ENCODE data around the gene RECQL5. TPM values are rescaled to one million over a fixed set of nuclear protein-coding genes. Genes with fewer than 3 reads are reported as not detected.

RECQL5 gene
- total and polyA plus RNA-seq, 7 experiments from 2014 or later, result 12.4 to 76.5 (median 43.5) TPM

GRCh38 chr17:75703591-75703990 lies 36.6 kb upstream of the RECQL5 start:
- Mint-ChIP-seq H3K9me3 (no peaks in the 10 kb centered on the region), H3K27me3 (no peaks in the 10 kb centered on the region), H3K27ac (no peak overlapping the region), H3K4me3 (no peak overlapping the region), H3K4me1 (peaks cover 0 to 8% (median 0%) of the 10 kb centered on the region in 7 donors), H3K36me3 (peaks cover 16 to 56% (median 18%) of the 10 kb centered on the region in 5 donors)
- CTCF ChIA-PET, result no interaction called here
- Histone ChIP-seq H3K9me3 (ENCODE audit: control insufficient read depth in 2 of 3, low read length in 3 of 3) (no peaks in the 10 kb centered on the region), H3K4me1 (ENCODE audit: control insufficient read depth in 2 of 2, insufficient read depth in 2 of 2, low read length in 2 of 2) (no peaks in the 10 kb centered on the region), H3K4me3 (ENCODE audit: low read length) (no peak overlapping the region), H3K27ac (ENCODE audit: low read depth, low read length) (no peak overlapping the region), H3K27me3 (ENCODE audit: control insufficient read depth in 2 of 2, insufficient read depth in 2 of 2, low read length in 2 of 2) (no peaks in the 10 kb centered on the region), H3K36me3 (ENCODE audit: control insufficient read depth in 2 of 3, insufficient read depth in 3 of 3, low read length in 3 of 3) (peaks cover 39 to 100% (median 45%) of the 10 kb centered on the region in 3 experiments)
- POLR2A ChIA-PET, result no interaction called here
- DNase-seq (no peak), ATAC-seq (no peak)
- intact Hi-C loops (cut with micrococcal nuclease), result no loop called here

GRCh38 chr17:75703191-75703590 lies 36.2 kb upstream of the RECQL5 start:
- DNase-seq (no peak), ATAC-seq (no peak)
- no peaks in the 10 kb centered on the region for H3K9me3 ChIP-seq (ENCODE audit: control insufficient read depth in 2 of 3, low read length in 3 of 3)
- no peak overlapping the region for H3K27ac Mint-ChIP-seq
- peaks cover 39 to 97% (median 45%) of the 10 kb centered on the region in 3 experiments for H3K36me3 ChIP-seq (ENCODE audit: control insufficient read depth in 2 of 3, insufficient read depth in 3 of 3, low read length in 3 of 3)
- ChIA-PET POLR2A (no interaction called here), CTCF (interaction anchor here (0.6 kb wide), 1 partner anchor 365 kb away, joined by 4 read pairs; no protein-coding TSS in a partner anchor)
- H3K27ac ChIP-seq (ENCODE audit: low read depth, low read length), result no peak overlapping the region
- no peaks in the 10 kb centered on the region for H3K4me1 ChIP-seq (ENCODE audit: control insufficient read depth in 2 of 2, insufficient read depth in 2 of 2, low read length in 2 of 2)
- no peaks in the 10 kb centered on the region for H3K27me3 ChIP-seq (ENCODE audit: control insufficient read depth in 2 of 2, insufficient read depth in 2 of 2, low read length in 2 of 2)
- peaks cover 13 to 56% (median 18%) of the 10 kb centered on the region in 5 donors for H3K36me3 Mint-ChIP-seq
- no peak overlapping the region for H3K4me3 Mint-ChIP-seq
- no peaks in the 10 kb centered on the region for H3K9me3 Mint-ChIP-seq
- H3K4me3 ChIP-seq (ENCODE audit: low read length), result no peak overlapping the region
- no peaks in the 10 kb centered on the region for H3K27me3 Mint-ChIP-seq
- H3K4me1 Mint-ChIP-seq, result peaks cover 0 to 8% (median 0%) of the 10 kb centered on the region in 7 donors
- intact Hi-C loops (cut with micrococcal nuclease), result no loop called here

DNA sequence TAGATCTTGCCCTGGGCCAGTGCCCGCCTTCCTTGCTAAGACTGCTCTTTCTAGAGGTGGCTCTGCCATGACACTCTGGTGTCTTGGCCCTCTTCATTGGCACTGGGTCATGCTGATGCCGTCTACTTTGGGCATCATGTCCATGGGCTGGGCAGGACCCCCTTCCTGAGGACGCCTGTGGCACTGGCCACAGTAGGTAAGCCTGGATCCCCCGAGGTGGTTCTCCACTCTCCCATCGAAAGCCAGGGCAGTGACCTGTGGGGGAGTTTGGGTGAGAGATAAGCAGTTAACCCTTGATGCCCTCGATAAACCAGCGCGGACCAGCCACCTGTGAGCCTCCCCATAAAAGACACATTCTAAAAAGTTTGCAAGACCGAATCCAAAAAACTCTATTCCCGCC lies 34.3 kb upstream of the RECQL5 start:
- no peak overlapping the region for H3K4me3 ChIP-seq (ENCODE audit: low read length)
- H3K27me3 ChIP-seq (ENCODE audit: control insufficient read depth in 2 of 2, insufficient read depth in 2 of 2, low read length in 2 of 2), result no peaks in the 10 kb centered on the region
- ATAC-seq (no peak), DNase-seq (no peak)
- ChIA-PET CTCF (no interaction called here), POLR2A (no interaction called here)
- H3K36me3 Mint-ChIP-seq, result peaks cover 6 to 43% (median 14%) of the 10 kb centered on the region in 5 donors
- no peaks in the 10 kb centered on the region for H3K9me3 ChIP-seq (ENCODE audit: control insufficient read depth in 2 of 3, low read length in 3 of 3)
- intact Hi-C loops (cut with micrococcal nuclease), result no loop called here
- peak overlapping the region in 1 of 9 donors; percentile 19 for H3K27ac Mint-ChIP-seq
- H3K4me1 Mint-ChIP-seq, result peaks cover 0 to 9% (median 0%) of the 10 kb centered on the region in 7 donors
- H3K36me3 ChIP-seq (ENCODE audit: control insufficient read depth in 2 of 3, insufficient read depth in 3 of 3, low read length in 3 of 3), result peaks cover 39 to 96% (median 45%) of the 10 kb centered on the region in 3 experiments
- H3K27me3 Mint-ChIP-seq, result no peaks in the 10 kb centered on the region
- H3K4me3 Mint-ChIP-seq, result no peak overlapping the region
- no peak overlapping the region for H3K27ac ChIP-seq (ENCODE audit: low read depth, low read length)
- no peaks in the 10 kb centered on the region for H3K4me1 ChIP-seq (ENCODE audit: control insufficient read depth in 2 of 2, insufficient read depth in 2 of 2, low read length in 2 of 2)
- no peaks in the 10 kb centered on the region for H3K9me3 Mint-ChIP-seq

- no peaks in the 10 kb centered on the region for H3K27me3 Mint-ChIP-seq
- ATAC-seq (no peak), DNase-seq (no peak)
- Histone ChIP-seq H3K36me3 (ENCODE audit: control insufficient read depth in 2 of 3, insufficient read depth in 3 of 3, low read length in 3 of 3) (peaks cover 30 to 96% (median 31%) of the 10 kb centered on the region in 3 experiments), H3K4me3 (ENCODE audit: low read length) (no peak overlapping the region), H3K4me1 (ENCODE audit: control insufficient read depth in 2 of 2, insufficient read depth in 2 of 2, low read length in 2 of 2) (no peaks in the 10 kb centered on the region), H3K9me3 (ENCODE audit: control insufficient read depth in 2 of 3, low read length in 3 of 3) (no peaks in the 10 kb centered on the region), H3K27me3 (ENCODE audit: control insufficient read depth in 2 of 2, insufficient read depth in 2 of 2, low read length in 2 of 2) (no peaks in the 10 kb centered on the region), H3K27ac (ENCODE audit: low read depth, low read length) (no peak overlapping the region)
- H3K9me3 Mint-ChIP-seq, result no peaks in the 10 kb centered on the region
- intact Hi-C loops (cut with micrococcal nuclease), result no loop called here
- ChIA-PET CTCF (interaction anchor here (0.9 kb wide), 1 partner anchor 46 kb away, joined by 3 read pairs; no protein-coding TSS in a partner anchor), POLR2A (no interaction called here)
- H3K4me3 Mint-ChIP-seq, result no peak overlapping the region
- H3K4me1 Mint-ChIP-seq, result peaks cover 0 to 9% (median 0%) of the 10 kb centered on the region in 7 donors
- H3K36me3 Mint-ChIP-seq, result peaks cover 8 to 46% (median 17%) of the 10 kb centered on the region in 5 donors
- peak overlapping the region in 1 of 9 donors; percentile 8 for H3K27ac Mint-ChIP-seq
Measured at GRCh38 chr17:75698659-75699058, 31.7 kb upstream of the RECQL5 start.

- Mint-ChIP-seq H3K27me3 (no peaks in the 10 kb centered on the region), H3K9me3 (no peaks in the 10 kb centered on the region), H3K4me3 (no peak overlapping the region), H3K4me1 (peaks cover 0 to 9% (median 0%) of the 10 kb centered on the region in 7 donors), H3K36me3 (peaks cover 8 to 43% (median 17%) of the 10 kb centered on the region in 5 donors), H3K27ac (peak overlapping the region in 4 of 9 donors; percentile 5 to 48 (median 34))
- Histone ChIP-seq H3K27ac (ENCODE audit: low read depth, low read length) (no peak overlapping the region), H3K4me1 (ENCODE audit: control insufficient read depth in 2 of 2, insufficient read depth in 2 of 2, low read length in 2 of 2) (no peaks in the 10 kb centered on the region), H3K36me3 (ENCODE audit: control insufficient read depth in 2 of 3, insufficient read depth in 3 of 3, low read length in 3 of 3) (peaks cover 27 to 96% (median 27%) of the 10 kb centered on the region in 3 experiments), H3K27me3 (ENCODE audit: control insufficient read depth in 2 of 2, insufficient read depth in 2 of 2, low read length in 2 of 2) (no peaks in the 10 kb centered on the region), H3K4me3 (ENCODE audit: low read length) (no peak overlapping the region), H3K9me3 (ENCODE audit: control insufficient read depth in 2 of 3, low read length in 3 of 3) (no peaks in the 10 kb centered on the region)
- intact Hi-C loops (cut with micrococcal nuclease), result no loop called here
- no peak for DNase-seq
- POLR2A ChIA-PET, result interaction anchor here (0.6 kb wide), 1 partner anchor 55 kb away, joined by 3 read pairs; no protein-coding TSS in a partner anchor
- CTCF ChIA-PET, result interaction anchor here (0.9 kb wide), 1 partner anchor 46 kb away, joined by 3 read pairs; no protein-coding TSS in a partner anchor
- ATAC-seq, result no peak
Measured at GRCh38 chr17:75697651-75698291, 30.8 kb upstream of the RECQL5 start.

DNA sequence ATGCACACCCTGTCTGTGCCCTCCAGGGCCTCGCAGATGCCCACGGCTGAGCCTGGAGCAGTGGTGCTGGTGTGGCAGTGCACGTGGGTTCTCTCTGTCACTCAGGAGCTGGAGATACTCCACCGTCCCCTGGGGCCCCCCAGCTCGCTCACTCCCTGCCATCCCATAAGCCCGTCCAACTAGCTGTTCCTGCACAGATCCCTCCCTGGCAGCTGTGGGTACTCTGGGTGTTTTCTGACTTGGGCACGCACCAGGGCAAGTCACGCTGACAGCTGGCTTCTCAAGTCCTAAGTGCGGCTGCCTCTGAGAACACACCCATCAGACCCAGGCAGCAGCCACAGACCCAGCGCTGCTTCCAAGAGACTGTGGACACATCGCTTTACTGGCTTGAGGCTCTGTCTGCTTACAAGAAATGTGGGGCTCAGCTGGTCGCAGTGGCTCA lies 28.9 kb upstream of the RECQL5 start:
- no peaks in the 10 kb centered on the region for H3K27me3 ChIP-seq (ENCODE audit: control insufficient read depth in 2 of 2, insufficient read depth in 2 of 2, low read length in 2 of 2)
- Mint-ChIP-seq H3K27ac (no peak overlapping the region), H3K4me3 (no peak overlapping the region), H3K9me3 (no peaks in the 10 kb centered on the region), H3K4me1 (peaks cover 7 to 20% (median 16%) of the 10 kb centered on the region in 7 donors), H3K36me3 (peaks cover 0 to 39% (median 9%) of the 10 kb centered on the region in 5 donors), H3K27me3 (no peaks in the 10 kb centered on the region)
- intact Hi-C loops (cut with micrococcal nuclease), result no loop called here
- H3K9me3 ChIP-seq (ENCODE audit: control insufficient read depth in 2 of 3, low read length in 3 of 3), result no peaks in the 10 kb centered on the region
- H3K4me3 ChIP-seq (ENCODE audit: low read length), result no peak overlapping the region
- no peak for ATAC-seq
- H3K27ac ChIP-seq (ENCODE audit: low read depth, low read length), result no peak overlapping the region
- ChIA-PET POLR2A (interaction anchor here (0.7 kb wide), 1 partner anchor 34 kb away, joined by 3 read pairs; no protein-coding TSS in a partner anchor), CTCF (interaction anchor here (0.6 kb wide), 1 partner anchor 1018 kb away, joined by 3 read pairs; no protein-coding TSS in a partner anchor)
- no peak for DNase-seq
- peaks cover 0 to under 1% of the 10 kb centered on the region in 2 donors for H3K4me1 ChIP-seq (ENCODE audit: control insufficient read depth in 2 of 2, insufficient read depth in 2 of 2, low read length in 2 of 2)
- peaks cover 15 to 95% (median 19%) of the 10 kb centered on the region in 3 experiments for H3K36me3 ChIP-seq (ENCODE audit: control insufficient read depth in 2 of 3, insufficient read depth in 3 of 3, low read length in 3 of 3)

Measured in naive thymus-derived CD4-positive, alpha-beta T cell (primary cell).